Lower lobe of right lung (tissue), 2 donors: ENCODE results near the gene OCIAD2. TPM values are rescaled to one million over a fixed set of nuclear protein-coding genes. Genes with fewer than 3 reads are reported as not detected.

Experiments used
- ATAC-seq, 2 donors: fragments of 200-7000 bp; cut with Tn5 transposase; one replicate each; pipeline ENCODE4 v1.9.1; 2020 to 2022; ENCODE audit warnings: mild to moderate bottlenecking in 2 of 2, moderate library complexity in 2 of 2
- DNase-seq: peaks from one replicate; pipeline ENCODE4 v3.0.0-alpha.2; 2020
- H3K27ac ChIP-seq: fragments of 200-600 bp; one replicate; pipeline ENCODE4 v1.8.0; 2022
- H3K27me3 ChIP-seq: fragments of 200-600 bp; one replicate; pipeline ENCODE4 v1.8.0; 2022; ENCODE audit warnings: low read depth
- H3K36me3 ChIP-seq: fragments of 200-600 bp; one replicate; pipeline ENCODE4 v1.8.0; 2022; ENCODE audit warnings: mild to moderate bottlenecking
- H3K4me1 ChIP-seq: fragments of 200-600 bp; one replicate; pipeline ENCODE4 v1.8.0; 2022
- H3K4me3 ChIP-seq: fragments of 200-600 bp; one replicate; pipeline ENCODE4 v1.8.0; 2022; ENCODE audit warnings: mild to moderate bottlenecking
- H3K9me3 ChIP-seq: fragments of 200-600 bp; one replicate; pipeline ENCODE4 v1.8.0; 2022
- intact Hi-C: fragments of 100-400 bp; cut with DNase I; formaldehyde crosslinking; loops from one replicate; pipeline ENCODE4 v1.11.0; 2022
- total RNA-seq: library from RNA; stranded (reverse); fragmentation: NEBNext Ultra II Directional; extraction: Animal tissue kit (Norgen Biotek cat#: 25700); gene quantifications from one replicate; pipeline ENCODE4 v1.2.1, GENCODE V29; 2021
- TF ChIP-seq, protein P1 (sequence below): fragments of 200-600 bp; IDR thresholded peaks from one replicate; pipeline ENCODE4 v1.8.0; 2022; ENCODE audit warnings: antibody characterized with exemption, mild to moderate bottlenecking
- donor health status: DM: no; HTN: yes; CAD: no; lungs with severe emphysema.

Gene OCIAD2
- total RNA-seq, 1 donor from 2014 or later, result 29.2 TPM

DNA sequence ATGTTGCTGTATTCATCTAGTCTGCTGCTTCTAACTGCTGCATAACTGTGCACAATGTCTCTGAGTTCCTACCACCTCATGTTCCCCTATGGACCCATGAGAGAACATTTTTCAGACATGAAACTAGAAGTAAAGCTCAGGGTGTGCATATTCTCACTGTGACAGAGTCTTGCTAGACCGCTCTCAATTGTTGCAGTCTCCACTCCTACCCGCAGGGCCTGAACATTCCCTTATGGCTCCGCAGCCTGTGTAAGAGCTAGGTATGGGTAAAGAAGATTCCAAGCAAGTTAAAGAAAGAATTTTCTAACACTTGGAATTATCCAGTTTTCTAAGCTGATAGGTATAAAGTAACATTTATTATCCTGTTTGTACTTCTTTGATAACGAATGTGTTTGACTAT is 5.4 kb downstream of the OCIAD2 start:
- TF ChIP-seq, protein P1, sequence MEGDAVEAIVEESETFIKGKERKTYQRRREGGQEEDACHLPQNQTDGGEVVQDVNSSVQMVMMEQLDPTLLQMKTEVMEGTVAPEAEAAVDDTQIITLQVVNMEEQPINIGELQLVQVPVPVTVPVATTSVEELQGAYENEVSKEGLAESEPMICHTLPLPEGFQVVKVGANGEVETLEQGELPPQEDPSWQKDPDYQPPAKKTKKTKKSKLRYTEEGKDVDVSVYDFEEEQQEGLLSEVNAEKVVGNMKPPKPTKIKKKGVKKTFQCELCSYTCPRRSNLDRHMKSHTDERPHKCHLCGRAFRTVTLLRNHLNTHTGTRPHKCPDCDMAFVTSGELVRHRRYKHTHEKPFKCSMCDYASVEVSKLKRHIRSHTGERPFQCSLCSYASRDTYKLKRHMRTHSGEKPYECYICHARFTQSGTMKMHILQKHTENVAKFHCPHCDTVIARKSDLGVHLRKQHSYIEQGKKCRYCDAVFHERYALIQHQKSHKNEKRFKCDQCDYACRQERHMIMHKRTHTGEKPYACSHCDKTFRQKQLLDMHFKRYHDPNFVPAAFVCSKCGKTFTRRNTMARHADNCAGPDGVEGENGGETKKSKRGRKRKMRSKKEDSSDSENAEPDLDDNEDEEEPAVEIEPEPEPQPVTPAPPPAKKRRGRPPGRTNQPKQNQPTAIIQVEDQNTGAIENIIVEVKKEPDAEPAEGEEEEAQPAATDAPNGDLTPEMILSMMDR, result no peak
- Histone ChIP-seq H3K4me1 (peaks cover 11% of the 10 kb centered on the region), H3K27ac (no peak overlapping the region), H3K9me3 (no peaks in the 10 kb centered on the region), H3K4me3 (no peak overlapping the region), H3K36me3 (peaks cover 39% of the 10 kb centered on the region), H3K27me3 (no peaks in the 10 kb centered on the region)
- intact Hi-C loops, result no loop called here
- ATAC-seq (no peak), DNase-seq (no peak)

DNA sequence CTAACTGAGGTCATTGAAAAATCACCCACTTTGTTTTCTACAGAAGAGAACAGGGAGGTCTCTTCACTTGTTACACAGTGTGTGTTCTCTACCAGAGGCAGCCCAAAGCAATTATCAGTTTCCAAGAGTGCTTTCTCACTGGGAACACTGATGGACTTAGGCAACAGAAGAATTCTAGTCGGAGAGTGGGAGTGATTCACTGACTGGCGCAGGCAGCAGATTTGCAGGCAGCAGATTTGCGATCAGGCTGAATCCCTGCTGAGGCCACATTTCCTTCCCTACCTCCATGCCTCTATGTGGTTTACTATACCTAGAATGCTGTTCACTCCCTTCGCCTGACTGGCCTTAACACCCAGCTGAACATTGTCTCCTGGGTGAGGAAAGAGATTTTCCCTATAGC is 6.6 kb downstream of the OCIAD2 start:
- Histone ChIP-seq H3K27me3 (no peaks in the 10 kb centered on the region), H3K36me3 (peaks cover 43% of the 10 kb centered on the region), H3K4me3 (no peak overlapping the region), H3K9me3 (no peaks in the 10 kb centered on the region), H3K4me1 (no peaks in the 10 kb centered on the region), H3K27ac (no peak overlapping the region)
- DNase-seq, result no peak
- TF ChIP-seq, protein P1, result no peak
- intact Hi-C loops, result no loop called here
- ATAC-seq, result no peak

DNA sequence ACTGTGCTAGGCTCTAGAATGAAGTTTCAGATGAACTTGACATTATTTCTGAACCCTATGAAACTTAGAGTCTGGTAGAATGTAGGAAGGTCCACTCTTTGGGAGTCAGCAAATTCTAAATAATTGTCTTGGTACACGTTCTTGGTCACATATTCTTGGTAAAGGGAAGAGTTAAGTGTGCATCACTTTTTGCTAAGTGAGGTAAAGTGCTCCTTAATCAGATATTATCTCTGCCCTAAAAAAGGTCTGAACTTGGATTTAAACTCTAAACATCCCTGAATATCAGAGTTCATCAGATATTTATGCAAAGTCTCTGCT is 7.2 kb downstream of the OCIAD2 start:
- Histone ChIP-seq H3K36me3 (peaks cover 43% of the 10 kb centered on the region), H3K4me1 (no peaks in the 10 kb centered on the region), H3K9me3 (no peaks in the 10 kb centered on the region), H3K27ac (no peak overlapping the region), H3K27me3 (no peaks in the 10 kb centered on the region), H3K4me3 (no peak overlapping the region)
- TF ChIP-seq, protein P1, result no peak
- no peak for ATAC-seq
- DNase-seq, result no peak
- intact Hi-C loops, result no loop called here

DNA sequence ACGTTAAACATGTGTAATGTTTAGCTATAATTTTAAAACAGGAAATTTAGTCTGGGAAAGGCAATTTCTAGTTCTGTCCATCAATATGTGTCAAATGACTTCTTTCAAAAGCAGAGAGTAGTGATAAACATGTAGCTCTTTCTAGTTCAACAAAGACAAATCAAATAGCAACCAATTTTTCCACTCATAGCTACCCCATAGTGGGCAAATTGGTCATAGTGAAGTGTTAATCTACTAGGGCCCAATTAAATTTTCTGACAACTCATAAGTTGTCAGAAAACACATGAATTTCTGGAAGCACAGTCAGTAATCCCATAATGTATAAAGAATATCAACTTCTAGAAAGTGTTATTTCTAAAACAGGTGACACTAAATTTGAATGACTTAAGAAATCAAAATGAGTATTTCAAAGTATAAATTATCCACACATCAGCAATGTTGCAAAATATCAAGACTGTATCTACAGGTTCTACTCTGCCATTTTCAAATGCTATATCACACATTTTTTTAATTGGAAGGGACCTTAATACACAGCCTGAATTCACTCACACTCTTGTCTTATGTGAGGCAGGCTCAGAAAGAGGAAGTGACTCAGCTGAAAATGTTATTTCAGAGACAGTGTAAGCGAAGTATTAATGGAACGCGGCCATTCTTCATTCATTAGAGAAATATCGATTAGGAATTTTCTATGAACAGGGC is 7.7 kb downstream of the OCIAD2 start:
- no peak for DNase-seq
- Histone ChIP-seq H3K4me1 (no peaks in the 10 kb centered on the region), H3K4me3 (no peak overlapping the region), H3K27me3 (no peaks in the 10 kb centered on the region), H3K27ac (no peak overlapping the region), H3K36me3 (peaks cover 43% of the 10 kb centered on the region), H3K9me3 (no peaks in the 10 kb centered on the region)
- ATAC-seq, result no peak
- intact Hi-C loops, result no loop called here
- TF ChIP-seq, protein P1, result no peak

DNA sequence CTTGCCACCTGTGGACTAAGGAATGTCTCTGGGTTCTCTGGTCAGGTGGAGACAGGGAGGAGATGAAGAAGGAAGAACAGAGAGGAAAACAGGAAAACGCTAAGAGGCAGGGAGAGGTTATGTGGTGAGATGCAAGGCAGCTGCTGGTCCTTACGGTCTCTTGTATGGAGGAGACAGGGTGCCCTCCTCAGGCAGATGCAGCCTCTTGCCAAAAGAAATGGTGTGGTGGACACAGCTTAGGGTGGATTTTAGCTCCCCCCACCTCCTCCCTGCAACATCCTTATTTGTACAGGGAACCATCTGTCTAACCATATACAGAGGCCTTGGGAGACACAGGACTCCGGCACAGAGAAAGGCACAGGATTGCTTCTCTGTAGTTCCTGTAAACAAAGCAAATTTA is 9.7 kb downstream of the OCIAD2 start:
- no peaks in the 10 kb centered on the region for H3K9me3 ChIP-seq
- DNase-seq, result no peak
- no peak overlapping the region for H3K27ac ChIP-seq
- no peaks in the 10 kb centered on the region for H3K4me1 ChIP-seq
- H3K4me3 ChIP-seq, result no peak overlapping the region
- H3K27me3 ChIP-seq, result no peaks in the 10 kb centered on the region
- intact Hi-C loops, result no loop called here
- no peak for ATAC-seq
- H3K36me3 ChIP-seq, result peaks cover 44% of the 10 kb centered on the region
- TF ChIP-seq, protein P1, result no peak
